Keratinocyte (primary cell): ENCODE results near the gene VPS4B. TPM values are rescaled to one million over a fixed set of nuclear protein-coding genes. Genes with fewer than 3 reads are reported as not detected.

Source experiments
- DNase-seq: peaks from one replicate; pipeline ENCODE4 v3.0.0-alpha.2; 2011; ENCODE audit warnings: low read depth, missing footprints, low spot score
- FAIRE-seq: peaks from 2 replicates; lab custom pipeline; 2011; peaks lifted over from hg19 to GRCh38; lab: Jason Lieb, UNC
- H2AFZ ChIP-seq: 2 replicates; pipeline ENCODE4 v1.6.0; 2012; ENCODE audit warnings: low read length, control low read depth, inconsistent platforms; ENCODE audit not compliant: control insufficient read depth
- H3K27ac ChIP-seq: 2 replicates; pipeline ENCODE4 v1.5.1; 2011; ENCODE audit warnings: low read length; ENCODE audit not compliant: control insufficient read depth, insufficient read depth
- H3K27me3 ChIP-seq: 3 replicates; pipeline ENCODE4 v1.6.0; 2011; ENCODE audit warnings: low read length; ENCODE audit not compliant: control insufficient read depth, insufficient read depth; ENCODE audit errors: extremely low read depth
- H3K36me3 ChIP-seq, 2 experiments: 2 replicates in 1 of 2; 3 replicates in 1 of 2; pipeline ENCODE4 v1.5.1; 2011; ENCODE audit warnings: low read length in 2 of 2, mild to moderate bottlenecking in 1 of 2; ENCODE audit not compliant: control insufficient read depth in 2 of 2, insufficient read depth in 2 of 2; ENCODE audit errors: extremely low read depth in 1 of 2
- H3K4me1 ChIP-seq: 3 replicates; pipeline ENCODE4 v1.5.1; 2011; ENCODE audit warnings: low read length; ENCODE audit not compliant: control insufficient read depth, insufficient read depth; ENCODE audit errors: extremely low read depth
- H3K4me2 ChIP-seq: 3 replicates; pipeline ENCODE4 v1.6.0; 2011; ENCODE audit warnings: low read depth, low read length; ENCODE audit not compliant: control insufficient read depth, insufficient read depth; ENCODE audit errors: extremely low read depth
- H3K4me3 ChIP-seq, 3 experiments: fragments of 200-600 bp in 1 of 3; sonication (generic) in 1 of 3; 2 replicates in 2 of 3; 3 replicates in 1 of 3; pipeline ENCODE4 v1.5.1; 2011 to 2016; ENCODE audit warnings: low read length in 3 of 3, mild to moderate bottlenecking in 3 of 3, control low read depth in 2 of 3, inconsistent platforms in 1 of 3, low read depth in 1 of 3, mixed read lengths in 1 of 3, mixed run types in 1 of 3, moderate library complexity in 1 of 3; ENCODE audit not compliant: control insufficient read depth in 2 of 3, insufficient read depth in 2 of 3; ENCODE audit errors: extremely low read depth in 1 of 3
- H3K79me2 ChIP-seq: 2 replicates; pipeline ENCODE4 v1.6.0; 2012; ENCODE audit warnings: low read length; ENCODE audit not compliant: control insufficient read depth, insufficient read depth
- H3K9ac ChIP-seq: 3 replicates; pipeline ENCODE4 v1.6.0; 2011; ENCODE audit warnings: low read length; ENCODE audit not compliant: control insufficient read depth, insufficient read depth; ENCODE audit errors: extremely low read depth
- H3K9me1 ChIP-seq: 3 replicates; pipeline ENCODE4 v1.6.0; 2011; ENCODE audit warnings: low read length; ENCODE audit not compliant: control insufficient read depth, insufficient read depth; ENCODE audit errors: extremely low read depth
- H3K9me3 ChIP-seq: 2 replicates; pipeline ENCODE4 v1.5.1; 2012; ENCODE audit warnings: low read depth, low read length; ENCODE audit not compliant: control insufficient read depth
- H4K20me1 ChIP-seq: 3 replicates; pipeline ENCODE4 v1.6.0; 2011; ENCODE audit warnings: low read length; ENCODE audit not compliant: control insufficient read depth, insufficient read depth; ENCODE audit errors: extremely low read depth
- CTCF ChIP-seq, 3 experiments: IDR thresholded peaks in 1 of 3; conservative IDR thresholded peaks in 1 of 3; optimal IDR thresholded peaks in 1 of 3; 2 replicates in 2 of 3; 3 replicates in 1 of 3; pipeline versions ENCODE3 to v1.5.1; 2011; ENCODE audit warnings: low read length in 3 of 3, mild to moderate bottlenecking in 3 of 3, moderate library complexity in 2 of 3, control low read depth in 1 of 3, inconsistent platforms in 1 of 3; ENCODE audit not compliant: insufficient read depth in 2 of 3; ENCODE audit errors: extremely low read depth in 1 of 3
- EZH2 ChIP-seq: IDR thresholded peaks from one replicate; pipeline ENCODE4 v1.6.1; 2012; ENCODE audit warnings: inconsistent platforms, mild to moderate bottlenecking, low read length, moderate library complexity
- dilution Hi-C: fragments of 300-500 bp; cut with MboI; formaldehyde crosslinking; loops from one replicate; pipeline ENCODE4 v1.7.0; 2020; ENCODE audit warnings: low sequenced_read_pairs; ENCODE audit not compliant: extremely low pct_ligation_motif_present
- polyA plus RNA-seq, 5 experiments: library from polyadenylated mRNA; depleted of rRNA in 3 of 5; stranded (reverse) in 3 of 5; stranded (forward) in 1 of 5; unstranded in 1 of 5; fragments of >200 nt; gene quantifications; 1 replicate in 1 of 5; 2 replicates in 3 of 5; 3 replicates in 1 of 5; pipeline versions ENCODE4 v1.2.1 to v1.2.3, GENCODE V29; 2011 to 2012; ENCODE audit warnings: missing spikeins in 2 of 5, low read depth in 1 of 5, low replicate concordance in 1 of 5

VPS4B gene
- polyA plus RNA-seq, 1 donor (not counting 4 experiments of a cell fraction or from before 2014, with no cell fraction given) = 65.3 TPM

GRCh38 chr18:63379639-63379962, 42.7 kb downstream of the VPS4B start:
- Histone ChIP-seq H3K79me2 (no peaks in the 10 kb centered on the region), H3K27me3 (no peaks in the 10 kb centered on the region), H3K9ac (no peak overlapping the region), H3K36me3 (peaks cover 0 to 3% of the 10 kb centered on the region in 2 experiments), H3K9me3 (no peaks in the 10 kb centered on the region), H3K27ac (no peak overlapping the region), H3K4me3 (no peak overlapping the region), H3K9me1 (no peaks in the 10 kb centered on the region), H3K4me1 (peaks cover 2% of the 10 kb centered on the region), H4K20me1 (no peaks in the 10 kb centered on the region), H2AFZ (no peak overlapping the region), H3K4me2 (no peak overlapping the region)
- TF ChIP-seq EZH2 = no peak
- TF ChIP-seq CTCF (optimal IDR thresholded peaks at IDR 0.05 in 1 of 3, IDR thresholded peaks at IDR 0.05 in 1 of 3, conservative IDR thresholded peaks at IDR 0.05 in 1 of 3; ENCODE audit: extremely low read depth in 1 of 3, insufficient read depth in 2 of 3, low read length in 3 of 3) = no peak
- dilution Hi-C loops = no loop called here
- DNase-seq (no peak), FAIRE-seq (no peak)

- no peak for DNase-seq
- dilution Hi-C loops = no loop called here
- H3K27ac ChIP-seq = no peak overlapping the region
- no peaks in the 10 kb centered on the region for H4K20me1 ChIP-seq
- no peak overlapping the region for H3K4me2 ChIP-seq
- H3K4me3 ChIP-seq = no peak overlapping the region
- no peaks in the 10 kb centered on the region for H3K27me3 ChIP-seq
- no peak for TF ChIP-seq EZH2
- TF ChIP-seq CTCF (optimal IDR thresholded peaks at IDR 0.05 in 1 of 3, IDR thresholded peaks at IDR 0.05 in 1 of 3, conservative IDR thresholded peaks at IDR 0.05 in 1 of 3; ENCODE audit: extremely low read depth in 1 of 3, insufficient read depth in 2 of 3, low read length in 3 of 3) = no peak
- H3K4me1 ChIP-seq = peaks cover 2% of the 10 kb centered on the region
- peaks cover 0 to 2% of the 10 kb centered on the region in 2 experiments for H3K36me3 ChIP-seq
- no peaks in the 10 kb centered on the region for H3K9me3 ChIP-seq
- no peaks in the 10 kb centered on the region for H3K79me2 ChIP-seq
- no peaks in the 10 kb centered on the region for H3K9me1 ChIP-seq
- H3K9ac ChIP-seq = no peak overlapping the region
- H2AFZ ChIP-seq = no peak overlapping the region
- no peak for FAIRE-seq
Observed at GRCh38 chr18:63378919-63379638, 43.2 kb downstream of the VPS4B start.
